HG03469 (cell line): ENCODE measurements around the gene SRGAP2B.
"Not testable (repeated sequence)": the region's sequence is repeated elsewhere in the genome, so short reads cannot be mapped to it uniquely, and the experiment has no call there.

Source experiments
- ATAC-seq: cut with Tn5 transposase; IDR thresholded peaks from one replicate; pipeline ENCODE4 v1.9.1; 2021; ENCODE audit warnings: mild to moderate bottlenecking, moderate library complexity, moderate number of reproducible peaks; ENCODE audit not compliant: unreplicated experiment

The SRGAP2B gene

DNA sequence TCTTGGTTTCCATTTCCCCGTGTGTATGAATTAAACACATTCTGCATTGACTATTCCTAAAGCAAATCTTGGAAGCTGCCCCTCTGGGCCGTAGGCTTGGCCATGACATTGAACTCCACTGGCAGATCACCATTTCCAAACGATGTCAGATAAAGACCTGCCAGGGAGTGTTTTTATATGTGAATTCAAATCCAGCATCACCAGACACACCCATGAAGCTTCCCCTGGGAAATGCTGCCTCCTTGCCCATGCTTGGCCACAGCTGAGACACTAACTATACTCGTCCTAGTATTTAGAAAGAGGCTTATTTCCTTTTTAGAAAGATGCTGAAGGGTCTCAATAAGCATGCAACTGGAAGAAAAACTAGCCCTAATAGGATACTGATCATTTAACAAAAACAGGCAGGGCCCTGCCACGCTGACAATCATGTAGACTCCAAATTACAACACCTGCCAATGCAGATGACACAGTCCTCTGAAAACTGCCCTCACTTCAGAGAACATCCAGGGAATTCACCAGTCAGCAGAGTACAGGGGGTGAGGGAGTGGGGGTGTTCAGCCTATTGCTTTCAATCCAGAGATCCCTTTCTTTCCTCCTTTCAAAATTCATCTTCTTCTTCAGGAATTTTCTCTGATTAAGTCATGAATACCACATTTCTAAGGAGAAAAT is 94.9 kb downstream of the SRGAP2B start:
- not testable (repeated sequence) for ATAC-seq

DNA sequence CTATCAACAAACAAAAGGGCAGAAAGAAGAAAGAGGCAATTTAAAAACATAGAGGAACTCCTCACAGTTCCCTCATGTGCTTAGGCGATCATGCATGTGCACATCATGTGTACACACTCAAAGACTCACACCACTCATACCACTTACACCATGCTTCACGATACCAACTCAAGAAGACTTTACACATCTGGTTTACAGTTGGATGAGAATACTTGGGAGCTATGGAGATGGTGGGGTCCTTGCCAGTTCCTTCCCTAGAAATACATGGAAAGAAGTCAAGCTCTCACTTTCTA is 96.2 kb downstream of the SRGAP2B start:
- ATAC-seq: not testable (repeated sequence)

DNA sequence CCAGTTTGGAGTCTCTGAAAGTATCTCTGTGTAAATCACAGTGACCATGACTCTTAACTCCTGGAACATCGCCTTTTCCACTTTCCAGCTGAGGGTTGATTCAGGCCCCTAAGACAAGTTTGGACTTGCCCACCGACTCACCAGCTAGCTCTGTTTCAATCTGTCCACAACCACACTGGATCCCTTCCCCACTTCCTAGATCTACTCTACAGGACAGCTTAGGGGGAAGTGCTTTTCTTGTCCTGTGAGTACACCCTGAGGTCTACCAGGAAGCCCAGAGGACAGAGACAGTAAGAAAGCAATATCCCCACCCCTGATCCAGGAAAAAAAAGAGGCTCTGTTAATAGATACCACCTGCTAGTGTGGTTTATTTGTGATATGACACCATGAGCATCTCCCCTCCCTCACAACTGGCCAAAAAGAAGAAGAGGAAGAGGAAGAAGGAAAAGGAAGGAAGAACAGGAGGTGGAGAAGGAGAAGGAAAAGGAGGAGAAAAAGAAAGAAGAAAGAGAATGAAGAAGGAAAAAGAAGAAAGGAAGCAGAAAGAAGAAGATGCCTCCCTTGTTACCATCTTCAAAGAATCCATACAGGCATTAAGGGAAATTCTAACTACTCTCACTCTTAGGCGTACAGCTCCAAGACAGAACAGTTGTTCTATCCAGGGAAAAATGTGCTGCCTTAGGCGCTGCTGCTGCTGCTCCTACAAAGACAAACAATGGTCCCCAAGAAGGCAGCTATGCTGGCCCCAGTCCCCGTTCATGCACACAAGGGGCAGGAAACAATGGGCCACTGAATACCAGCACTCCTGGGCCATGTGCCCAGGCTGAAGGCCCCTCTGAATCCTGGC is 96.8 kb downstream of the SRGAP2B start:
- not testable (repeated sequence) for ATAC-seq

DNA sequence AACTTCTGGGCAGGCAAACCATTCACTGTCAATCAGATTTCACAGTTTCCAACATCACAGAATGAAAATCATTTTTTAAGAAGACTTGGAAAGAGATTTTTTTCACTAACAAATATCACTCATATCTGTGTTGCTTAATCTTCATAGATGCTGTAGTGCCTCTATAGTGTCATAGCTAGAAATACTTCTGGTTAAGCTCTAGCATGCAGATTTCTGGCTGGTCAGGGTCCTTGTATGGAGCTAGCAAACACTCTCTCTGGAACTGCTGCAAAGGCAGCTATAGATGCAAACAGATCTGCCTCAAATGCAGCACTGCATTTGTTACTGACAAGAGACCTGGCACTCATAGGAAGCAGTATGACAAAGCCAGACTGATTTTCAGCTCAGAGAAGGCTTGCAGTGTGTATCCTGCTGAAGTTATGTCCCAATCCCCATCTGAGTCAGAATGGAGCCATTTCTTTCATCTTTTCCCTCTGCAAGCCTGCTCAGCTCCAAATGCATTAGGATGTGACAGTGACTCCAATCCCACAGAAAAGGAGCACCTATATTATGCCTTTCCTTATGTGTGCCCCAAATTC is 99.2 kb downstream of the SRGAP2B start:
- ATAC-seq: not testable (repeated sequence)

DNA sequence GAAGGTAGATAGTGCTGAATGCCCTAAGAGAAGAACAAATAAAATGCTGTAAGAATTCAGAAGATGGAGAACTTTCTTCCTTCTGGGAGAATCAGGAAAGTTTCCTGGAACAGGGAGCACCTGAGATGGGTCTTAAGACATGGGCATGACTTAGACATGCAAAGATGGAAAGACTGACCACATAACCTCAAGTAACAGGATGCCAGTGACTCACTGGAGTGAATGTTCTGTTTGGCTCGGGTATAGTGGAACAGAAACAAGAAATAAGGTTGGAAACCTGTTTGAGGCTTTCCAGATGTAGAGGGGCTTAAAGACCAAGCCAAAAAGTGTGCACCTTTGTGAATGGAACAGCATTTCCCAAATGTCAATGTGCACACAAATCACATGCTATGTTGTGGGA is 102.2 kb downstream of the SRGAP2B start:
- ATAC-seq: not testable (repeated sequence)

DNA sequence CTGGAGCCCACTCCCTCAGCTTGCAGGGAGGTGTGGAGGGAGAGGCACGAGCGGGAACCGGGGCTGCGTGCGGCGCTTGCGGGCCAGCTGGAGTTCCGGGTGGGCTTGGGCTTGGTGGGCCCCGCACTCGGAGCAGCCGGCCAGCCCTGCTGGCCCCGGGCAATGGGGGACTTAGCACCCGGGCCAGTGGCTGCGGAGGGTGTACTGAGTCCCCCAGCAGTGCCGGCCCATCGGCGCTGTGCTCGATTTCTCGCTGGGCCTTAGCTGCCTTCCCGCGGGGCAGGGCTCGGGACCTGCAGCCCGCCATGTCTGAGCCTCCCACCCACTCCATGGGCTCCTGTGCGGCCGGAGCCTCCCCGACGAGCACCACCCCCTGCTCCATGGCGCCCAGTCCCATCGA is 104.5 kb downstream of the SRGAP2B start:
- not testable (repeated sequence) for ATAC-seq

DNA sequence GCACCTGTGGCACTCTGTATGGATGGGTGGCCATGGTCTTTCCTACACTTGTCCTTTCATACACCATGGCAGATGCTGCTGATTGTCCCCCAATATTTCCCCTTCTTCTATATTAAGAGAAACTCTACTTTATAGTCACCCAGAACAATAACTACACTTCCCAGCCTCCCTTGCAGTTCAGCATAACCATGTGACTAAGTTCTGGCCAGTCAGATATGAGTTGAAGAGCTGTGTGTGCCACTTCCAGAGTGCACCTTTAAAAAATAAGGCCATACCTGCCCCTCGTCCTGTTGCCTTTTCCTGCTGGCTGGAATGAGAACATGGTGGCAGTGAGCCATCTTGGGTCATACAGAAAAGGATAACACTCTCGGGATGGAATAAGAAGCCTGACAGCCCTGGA is 108.0 kb downstream of the SRGAP2B start:
- ATAC-seq: not testable (repeated sequence)

DNA sequence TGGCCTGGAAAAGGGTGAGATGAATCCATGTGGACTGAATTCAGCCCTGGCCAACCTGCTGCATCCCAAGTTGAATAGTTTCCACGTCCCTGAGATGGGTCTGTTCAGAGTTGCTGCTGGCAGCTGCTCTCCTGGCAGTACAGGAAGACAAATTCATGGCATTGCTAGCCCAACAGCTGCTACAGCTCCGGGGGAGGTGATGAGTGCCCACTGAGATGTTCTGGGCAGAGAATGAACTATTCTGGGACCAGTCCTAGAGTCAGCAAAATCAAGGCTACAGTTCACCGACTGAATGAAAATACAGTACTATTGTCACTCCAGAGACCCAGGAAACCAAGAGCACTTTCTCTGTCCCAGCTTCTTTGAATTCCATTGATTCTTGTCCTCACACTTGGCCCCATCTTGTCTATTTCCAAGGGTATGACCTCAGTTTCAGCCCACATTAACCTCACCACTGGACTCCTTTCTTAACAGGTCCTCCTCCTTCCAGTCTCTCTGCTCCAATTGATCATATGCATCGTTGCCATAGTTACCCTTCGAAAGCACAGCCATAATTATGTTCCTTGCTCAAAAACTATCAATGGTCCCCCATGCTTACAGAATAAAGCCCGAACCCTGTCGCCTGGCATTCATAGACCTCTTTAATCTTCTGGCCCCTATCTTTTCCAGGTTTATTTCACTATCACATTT is 108.8 kb downstream of the SRGAP2B start:
- not testable (repeated sequence) for ATAC-seq

DNA sequence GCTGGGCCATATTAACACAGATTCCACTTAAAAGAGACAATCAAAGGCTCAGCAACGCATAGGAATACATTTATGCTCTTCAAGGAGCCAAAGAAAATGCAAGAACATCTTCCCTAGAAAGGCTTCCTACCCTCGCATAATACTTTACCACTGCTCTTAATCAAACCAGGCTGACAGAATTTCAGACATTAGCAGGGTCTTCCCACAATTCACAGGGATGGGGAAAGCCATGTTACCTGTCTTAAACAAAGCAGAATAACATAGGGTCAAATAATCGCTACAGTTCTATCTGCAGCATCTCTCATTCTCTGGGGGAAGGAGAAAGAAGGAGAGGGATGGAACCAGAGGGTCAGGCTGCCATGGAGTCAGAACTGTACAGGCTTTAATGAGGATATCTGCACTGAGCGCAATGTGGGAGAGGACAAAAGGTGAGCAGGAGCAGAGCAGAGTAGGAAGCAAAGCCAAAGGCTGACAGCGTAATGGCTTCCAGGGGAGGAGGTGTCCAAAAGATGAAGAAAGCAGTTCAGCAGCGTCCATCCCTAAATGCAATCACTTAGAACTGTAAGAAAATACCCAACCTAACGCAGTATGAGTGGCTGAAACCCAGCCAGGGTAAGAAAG is 109.5 kb downstream of the SRGAP2B start:
- ATAC-seq: not testable (repeated sequence)

DNA sequence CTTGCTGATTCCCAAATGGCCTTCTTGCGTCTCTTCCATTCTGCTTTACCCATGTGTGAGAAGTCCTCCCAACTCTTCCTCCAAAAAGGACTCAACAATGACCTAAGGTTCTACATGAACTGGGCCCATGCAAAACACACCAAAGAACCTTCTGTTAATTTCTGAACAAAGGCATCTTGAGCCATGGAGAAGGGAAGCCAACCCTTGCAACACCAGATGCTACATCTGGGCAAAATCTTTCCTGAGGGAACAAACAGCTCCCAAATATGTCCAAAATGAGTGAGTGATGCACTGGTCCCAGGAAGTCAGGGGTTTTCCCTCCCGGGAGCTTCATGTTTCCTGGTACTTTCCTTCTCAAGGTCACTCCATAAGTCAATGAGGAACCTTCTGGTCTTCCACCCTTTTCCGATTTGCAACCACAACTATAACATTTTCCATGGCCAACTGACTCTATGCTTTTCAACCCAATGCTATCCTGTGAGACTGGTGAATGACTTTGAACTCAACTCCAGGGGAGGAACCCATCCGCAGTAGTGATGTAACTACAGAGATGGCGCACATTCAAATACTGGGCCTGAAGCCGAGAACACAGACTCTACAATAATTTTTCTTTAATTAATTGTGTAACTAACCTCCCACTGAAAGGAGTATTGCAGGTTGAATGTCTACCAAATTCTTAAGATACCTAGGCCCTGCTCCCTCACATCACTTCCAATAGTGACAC is 112.2 kb downstream of the SRGAP2B start:
- not testable (repeated sequence) for ATAC-seq

DNA sequence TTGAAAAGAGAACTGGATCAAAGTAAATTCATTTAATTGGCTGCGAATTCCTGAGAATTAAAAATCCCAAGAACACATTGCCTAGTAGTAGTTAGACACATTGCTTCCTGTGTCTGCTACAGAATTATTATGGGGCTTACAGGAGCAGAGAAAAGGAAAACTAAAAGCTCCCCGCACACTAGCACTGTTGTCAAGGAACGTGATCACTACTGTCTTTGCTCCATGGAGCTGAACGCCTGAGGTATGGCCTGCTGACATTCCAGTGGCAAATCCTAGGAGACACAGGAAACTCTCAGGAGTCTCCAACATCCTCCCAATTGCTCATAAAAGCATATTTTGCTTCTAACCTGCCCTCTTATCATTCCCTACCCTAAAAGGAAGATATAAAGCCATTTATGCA is 114.0 kb downstream of the SRGAP2B start:
- not testable (repeated sequence) for ATAC-seq

DNA sequence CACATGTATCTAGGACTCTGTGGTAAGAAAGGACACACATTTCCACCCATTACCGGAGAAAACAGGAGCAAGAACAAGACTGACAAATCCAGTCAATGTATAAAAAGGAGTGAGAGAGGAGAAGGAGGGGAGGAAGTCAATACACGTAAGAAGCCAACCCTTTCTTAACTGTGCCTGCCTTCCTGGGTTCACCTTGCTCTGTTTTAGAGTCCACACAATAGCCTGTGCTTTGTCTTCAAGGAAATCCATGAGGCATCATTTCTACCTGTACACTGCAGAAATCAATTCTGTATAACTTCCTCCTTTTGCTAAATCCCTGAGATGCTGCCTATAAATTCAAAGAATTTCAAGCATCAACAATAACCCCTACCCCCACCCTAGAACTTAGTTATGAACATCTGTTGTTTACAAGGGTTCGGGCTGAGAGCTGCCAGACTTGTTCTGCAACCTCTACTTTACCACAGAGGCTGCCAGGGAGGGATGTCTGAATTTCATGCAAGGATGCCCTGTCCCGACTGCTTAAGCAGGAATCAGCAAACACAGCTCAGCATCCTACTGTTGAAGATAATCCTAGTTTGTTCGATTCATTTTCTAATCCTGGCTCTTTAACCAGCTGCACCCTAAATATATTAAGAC is 115.0 kb downstream of the SRGAP2B start:
- ATAC-seq: not testable (repeated sequence)

DNA sequence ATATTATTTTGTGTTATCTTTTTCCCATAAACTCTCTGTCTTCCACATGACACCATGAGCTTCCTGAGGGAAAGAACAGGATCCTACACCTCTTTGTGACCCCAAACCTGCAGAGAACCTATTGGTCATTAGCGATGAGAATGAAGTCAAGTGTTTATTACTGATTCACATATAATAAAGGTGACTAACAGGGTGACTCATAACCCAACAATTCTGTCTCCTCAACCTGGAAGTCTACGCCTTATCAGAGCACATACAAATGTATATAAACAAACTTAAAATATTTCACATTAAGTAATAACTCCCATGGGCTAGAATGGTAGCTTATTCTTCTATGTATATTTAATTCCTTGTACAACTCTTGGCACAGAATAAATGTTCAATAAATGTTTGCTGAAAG is 117.3 kb downstream of the SRGAP2B start:
- ATAC-seq: not testable (repeated sequence)

DNA sequence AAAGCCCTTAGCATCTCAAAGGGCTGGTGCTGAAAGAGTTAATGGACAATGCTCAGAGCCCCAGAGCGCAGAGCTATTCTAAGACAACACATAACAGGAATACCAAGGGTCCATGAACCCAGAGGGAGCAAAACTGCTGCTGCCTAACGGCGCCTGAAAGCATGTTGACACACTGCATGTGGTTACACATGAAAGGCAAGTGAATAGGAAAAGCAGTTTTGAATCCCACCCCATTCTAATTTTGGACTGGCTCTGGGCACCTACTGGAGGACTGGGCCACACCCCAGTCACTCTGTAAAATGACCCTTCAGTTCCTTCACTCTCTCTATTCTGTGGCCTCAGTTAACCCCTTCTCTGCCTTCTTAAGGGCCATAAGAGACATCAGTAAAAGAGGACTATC is 123.2 kb downstream of the SRGAP2B start:
- ATAC-seq: not testable (repeated sequence)

DNA sequence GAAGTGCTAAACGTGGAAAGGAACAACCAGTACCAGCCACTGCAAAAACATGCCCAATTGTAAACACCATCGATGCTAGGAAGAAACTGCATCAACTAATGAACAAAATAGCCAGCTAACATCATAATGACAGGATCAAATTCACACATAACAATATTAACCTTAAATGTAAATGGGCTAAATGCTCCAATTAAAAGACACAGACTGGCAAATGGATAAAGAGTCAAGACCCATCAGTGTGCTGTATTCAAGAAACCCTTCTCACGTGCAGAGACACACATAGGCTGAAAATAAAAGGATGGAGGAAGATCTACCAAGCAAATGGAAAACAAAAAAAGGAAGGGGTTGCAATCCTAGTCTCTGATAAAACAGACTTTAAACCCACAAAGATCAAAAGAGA is 128.6 kb downstream of the SRGAP2B start:
- not testable (repeated sequence) for ATAC-seq

DNA sequence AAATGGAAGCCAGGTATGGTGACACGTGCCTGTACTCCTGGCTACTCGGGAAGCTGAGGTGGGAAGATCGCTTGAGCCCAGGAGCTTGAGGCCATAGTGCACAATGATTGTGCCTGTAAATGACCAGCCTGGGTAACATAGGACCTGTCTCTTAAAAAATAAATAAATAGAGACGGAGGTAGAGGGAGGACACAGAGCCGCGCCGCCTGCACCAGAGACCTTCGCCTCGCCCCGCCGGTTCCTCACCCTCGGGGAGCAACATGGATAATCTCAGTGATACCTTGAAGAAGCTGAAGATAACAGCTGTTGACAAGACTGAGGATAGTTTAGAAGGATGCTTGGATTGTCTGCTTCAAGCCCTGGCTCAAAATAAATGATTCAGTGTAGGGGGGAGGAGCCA is 130.4 kb downstream of the SRGAP2B start:
- not testable (repeated sequence) for ATAC-seq

DNA sequence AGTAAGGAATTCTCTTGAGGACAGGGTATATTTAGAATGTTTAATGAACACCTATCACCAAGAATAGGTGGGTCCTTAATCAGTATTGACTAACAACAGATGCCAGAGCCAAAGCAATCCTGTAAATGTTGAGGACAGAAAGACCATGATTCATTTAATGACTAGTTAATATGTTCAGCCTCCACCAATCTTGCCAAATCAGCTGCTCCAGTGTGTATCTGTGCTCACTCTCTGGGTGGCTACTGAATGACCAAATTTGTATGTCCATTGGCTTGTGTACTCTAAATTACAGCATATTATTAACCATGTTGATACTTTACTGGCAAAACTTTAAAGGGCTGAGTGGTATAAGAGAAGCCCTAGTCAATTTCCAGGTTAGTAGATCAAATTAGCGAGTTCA is 130.9 kb downstream of the SRGAP2B start:
- not testable (repeated sequence) for ATAC-seq

DNA sequence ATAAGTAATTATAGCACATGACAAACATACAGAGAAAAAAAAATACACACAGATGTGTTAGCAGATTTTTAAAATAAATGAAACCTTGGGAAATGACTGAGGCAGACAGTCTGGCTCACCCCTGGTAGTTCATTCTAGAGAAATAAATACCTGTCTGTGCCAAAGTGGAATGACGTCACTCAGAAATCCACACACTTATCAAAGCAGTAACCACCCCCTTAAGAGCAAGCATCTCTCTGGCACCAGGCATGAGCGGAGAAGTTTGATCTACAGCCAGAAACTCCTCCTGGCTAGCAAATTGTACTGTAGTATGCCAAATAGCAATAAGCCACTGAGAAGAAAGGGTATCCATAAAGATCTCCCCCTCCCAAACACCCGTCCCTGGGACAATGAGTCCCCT is 131.6 kb downstream of the SRGAP2B start:
- not testable (repeated sequence) for ATAC-seq
